Thyroid gland (tissue), 4 donors: ENCODE measurements around the gene CORO1C.

Experiments
- CTCF ChIP-seq, 6 experiments: fragments of 200-600 bp in 3 of 6; fragments of 450-650 bp in 3 of 6; sonication (generic) in 3 of 6; IDR thresholded peaks; one replicate each; pipeline ENCODE4 v1.5.1; 2016 to 2019; ENCODE audit warnings: antibody characterized with exemption in 6 of 6, mild to moderate bottlenecking in 2 of 6, inconsistent platforms in 1 of 6, moderate library complexity in 1 of 6
- POLR2A ChIP-seq, 2 donors: fragments of 450-650 bp; IDR thresholded peaks; one replicate each; pipeline ENCODE4 v1.6.1; 2017; ENCODE audit warnings: antibody characterized with exemption in 2 of 2, mild to moderate bottlenecking in 2 of 2, moderate library complexity in 1 of 2

- no peak for TF ChIP-seq CTCF (IDR thresholded peaks at IDR 0.05)
- TF ChIP-seq POLR2A (IDR thresholded peaks at IDR 0.05): peak in 1 of 2 donors; percentile 48
These were observed 783 bp downstream of the CORO1C start for GRCh38 chr12:108730365-108731104.
